K562 (cell line): Measurements from ENCODE around the gene CD164. TPM values are rescaled to one million over a fixed set of nuclear protein-coding genes. Genes with fewer than 3 reads are reported as not detected.

ENCODE experiments used
- ATAC-seq: fragments of 200-7000 bp; cut with Tn5 transposase; 3 replicates; pipeline ENCODE4 v1.9.1; 2020; ENCODE audit warnings: moderate library complexity
- BruUV-seq: library from RNA; stranded (reverse); fragments of 400-500 nt; replicated peaks from 2 replicates; lab custom pipeline; 2021; lab: Mats Ljungman, UMichigan
- CTCF ChIA-PET: fragments of 300-600 bp; formaldehyde crosslinking; extraction: SDS; loops from one replicate; lab custom pipeline; 2021; ENCODE audit warnings: low intra/inter-chr PET ratio; lab: Yijun Ruan, JAX
- POLR2A ChIA-PET: fragments of 300-600, 350-650 bp; sonication (Branson Sonifier 250); formaldehyde crosslinking; extraction: SDS; loops from one replicate; lab custom pipeline; 2021; ENCODE audit warnings: antibody characterized with exemption, inconsistent platforms; lab: Yijun Ruan, JAX
- DNase-seq, 4 experiments: peaks; one replicate each; pipeline versions ENCODE4 v3.0.0 to v3.0.0-alpha.2; 2011 to 2018; ENCODE audit warnings: low spot score in 3 of 4, mixed read lengths in 3 of 4; ENCODE audit errors: extremely low read depth in 1 of 4
- FAIRE-seq: peaks from 2 replicates; lab custom pipeline; 2011; peaks lifted over from hg19 to GRCh38; lab: Jason Lieb, UNC
- H2AFZ ChIP-seq: 2 replicates; pipeline ENCODE4 v1.6.0; 2011; ENCODE audit warnings: low read depth, low read length, control low read depth, inconsistent platforms
- H3K27ac ChIP-seq: fragments of 200-600 bp; 3 replicates; pipeline ENCODE4 v1.8.0; 2011; ENCODE audit warnings: low read depth, mild to moderate bottlenecking, control low read depth, inconsistent platforms, low read length, moderate library complexity, mixed read lengths; ENCODE audit errors: extremely low read depth
- H3K27me3 ChIP-seq, 2 experiments: fragments of 300-600 bp in 1 of 2; 2 replicates in 1 of 2; 3 replicates in 1 of 2; pipeline versions ENCODE4 v1.6.0 to v1.8.0; 2011; ENCODE audit warnings: inconsistent platforms in 2 of 2, low read length in 2 of 2, mild to moderate bottlenecking in 1 of 2, mixed read lengths in 1 of 2, moderate library complexity in 1 of 2; ENCODE audit not compliant: control insufficient read depth in 2 of 2, insufficient read depth in 2 of 2
- H3K36me3 ChIP-seq: fragments of 300-600 bp; 3 replicates; pipeline ENCODE4 v1.8.0; 2011; ENCODE audit warnings: mild to moderate bottlenecking, low read length, inconsistent platforms; ENCODE audit not compliant: control insufficient read depth, insufficient read depth
- H3K4me1 ChIP-seq, 2 experiments: fragments of 200-600 bp in 1 of 2; replicated peaks in 1 of 2; 2 replicates in 1 of 2; 3 replicates in 1 of 2; pipeline versions ENCODE4 v1.5.1 to v1.8.0; 2011; ENCODE audit warnings: inconsistent platforms in 2 of 2, low read length in 2 of 2, mild to moderate bottlenecking in 1 of 2, mixed read lengths in 1 of 2, moderate library complexity in 1 of 2; ENCODE audit not compliant: control insufficient read depth in 2 of 2, insufficient read depth in 2 of 2
- H3K4me2 ChIP-seq: 2 replicates; pipeline ENCODE4 v1.6.1; 2011; ENCODE audit warnings: low read length, control low read depth, inconsistent platforms, mixed read lengths; ENCODE audit not compliant: insufficient read depth
- H3K4me3 ChIP-seq: fragments of 200-600 bp; sonication (generic), shearing (Covaris generic); 2 replicates; pipeline ENCODE4 v1.5.1; 2016; ENCODE audit warnings: control low read depth, inconsistent platforms
- H3K79me2 ChIP-seq: fragments of 200-600 bp; 3 replicates; pipeline ENCODE4 v1.8.0; 2011; ENCODE audit warnings: low read length, inconsistent platforms; ENCODE audit not compliant: control insufficient read depth, insufficient read depth
- H3K9ac ChIP-seq, 2 experiments: 2 replicates each; pipeline versions ENCODE4 v1.6.0 to v1.6.1; 2011; ENCODE audit warnings: low read depth in 2 of 2, low read length in 2 of 2, control low read depth in 1 of 2, inconsistent platforms in 1 of 2, mild to moderate bottlenecking in 1 of 2, mixed read lengths in 1 of 2; ENCODE audit not compliant: insufficient read depth in 1 of 2
- H3K9me1 ChIP-seq: one replicate; pipeline ENCODE4 v1.6.0; 2011; ENCODE audit warnings: inconsistent platforms, mild to moderate bottlenecking, low read length, moderate library complexity; ENCODE audit not compliant: control insufficient read depth, insufficient read depth
- H3K9me3 ChIP-seq: replicated peaks from 2 replicates; pipeline ENCODE4 v1.5.1; 2011; ENCODE audit warnings: low read depth, low read length, inconsistent platforms; ENCODE audit not compliant: control insufficient read depth, insufficient read depth
- H4K20me1 ChIP-seq: replicated peaks from 2 replicates; pipeline ENCODE4 v1.6.1; 2011; ENCODE audit warnings: low read length, inconsistent platforms, mixed read lengths; ENCODE audit not compliant: control insufficient read depth, insufficient read depth
- DPF2 ChIP-seq: fragments of 450-650 bp; IDR thresholded peaks from 2 replicates; pipeline ENCODE4 v1.6.1; 2016
- ILF3 ChIP-seq: fragments of 450-650 bp; IDR thresholded peaks from 2 replicates; pipeline ENCODE4 v1.6.1; 2018; ENCODE audit warnings: antibody characterized with exemption, mild to moderate bottlenecking, moderate library complexity, borderline replicate concordance
- ZNF592 ChIP-seq: fragments of 450-650 bp; IDR thresholded peaks from 2 replicates; pipeline ENCODE4 v1.6.1; 2017; ENCODE audit warnings: antibody characterized with exemption, mild to moderate bottlenecking
- WGBS: fragments of 100-300 bp; shearing (Covaris generic); methylation state at CpG from one replicate; pipeline ENCODE4 v1.1.6; 2016; ENCODE audit warnings: low coverage, mixed read lengths; ENCODE audit not compliant: insufficient coverage; ENCODE audit errors: missing lambda C conversion rate; 5-methylcytosine and 5-hydroxymethylcytosine counted together
- in situ Hi-C: fragments of 300-500 bp; cut with MboI; formaldehyde crosslinking; loops from 4 replicates; pipeline ENCODE4 v1.15.0; 2018; ENCODE audit warnings: inconsistent platforms, mixed read lengths
- intact Hi-C: fragments of 100-400 bp; cut with micrococcal nuclease; formaldehyde crosslinking; loops from 2 replicates; pipeline ENCODE4 v1.14.2; 2022
- polyA plus RNA-seq, 8 experiments: library from polyadenylated mRNA; depleted of rRNA in 4 of 8; stranded (reverse) in 5 of 8; unstranded in 3 of 8; fragments of >200 nt; fragmentation: Nextera tagmentation in 2 of 8; fragmentation: Illumina TruSeq in 1 of 8; extraction: Ambion mirVana in 2 of 8; extraction: Trizol in 1 of 8; gene quantifications; 2 replicates each; pipeline versions ENCODE4 v1.2.1 to v1.2.3, GENCODE V29; 2011 to 2014; ENCODE audit warnings: inconsistent platforms in 1 of 8, missing spikeins in 1 of 8
- total RNA-seq, 7 experiments: library from RNA; depleted of rRNA in 6 of 7; stranded (reverse); fragments of >200 nt in 6 of 7; fragmentation: Illumina TruSeq in 2 of 7; extraction: Trizol in 2 of 7; gene quantifications; 2 replicates each; pipeline versions ENCODE4 v1.2.1 to v1.2.3, GENCODE V29; 2011 to 2021; ENCODE audit warnings: low replicate concordance in 1 of 7

Gene CD164
- total and polyA plus RNA-seq, 9 of the 15 experiments (the other 6 are each of a cell fraction or from before 2014, with no cell fraction given): 79.5 to 317 (median 165) TPM

- POLR2A ChIA-PET: no interaction called here
- Histone ChIP-seq H2AFZ (peak overlapping the region; percentile 65), H3K9ac (no peak overlapping the region), H3K27ac (no peak overlapping the region), H4K20me1 (no peaks in the 10 kb centered on the region), H3K27me3 (no peaks in the 10 kb centered on the region), H3K4me1 (peaks cover 31 to 43% of the 10 kb centered on the region in 2 experiments), H3K79me2 (no peaks in the 10 kb centered on the region), H3K4me3 (no peak overlapping the region), H3K9me3 (no peaks in the 10 kb centered on the region), H3K4me2 (peak overlapping the region; percentile 33; the same call in 1 of the 2 replicates), H3K36me3 (no peaks in the 10 kb centered on the region), H3K9me1 (no peaks in the 10 kb centered on the region)
- no TSS peak for BruUV-seq
- WGBS: 89% methylated on average over 6 of the region's 6 CpGs
- intact Hi-C loops (no loop called here), in situ Hi-C loops (no loop called here)
- CTCF ChIA-PET: no interaction called here
- 0 out of 2 replicates have a peak, but pooled peaks have one; percentile 3 for TF ChIP-seq DPF2
- 0 out of 2 replicates have a peak, but pooled peaks have one; percentile 12 for TF ChIP-seq ZNF592
- no peak for TF ChIP-seq ILF3
- ATAC-seq (no peak), DNase-seq (no peak), FAIRE-seq (no peak)
These were observed 39.4 kb downstream of the CD164 start for GRCh38 chr6:109342911-109343310.
